Activated CD4-positive, CD25-positive, alpha-beta regulatory T cell treated with anti-CD3 and anti-CD28 coated beads, Interleukin-2, amount 50 U/mL, for 72 hours (primary cell): ENCODE measurements around the gene GP1BB.

Source experiments
- DNase-seq: peaks from one replicate; pipeline ENCODE4 v3.0.0; 2021

Gene GP1BB

GRCh38 chr22:19727310-19728150, 4.2 kb downstream of the GP1BB start:
- DNase-seq, result no peak

- DNase-seq, result no peak
These were observed 4.9 kb downstream of the GP1BB start for GRCh38 chr22:19728271-19728670.

- no peak for DNase-seq
These were observed 5.5 kb downstream of the GP1BB start for GRCh38 chr22:19728836-19729235.

- DNase-seq, result no peak
These were observed 6.2 kb downstream of the GP1BB start for GRCh38 chr22:19729507-19729906.

- no peak for DNase-seq
These were observed 6.9 kb downstream of the GP1BB start for GRCh38 chr22:19730198-19730597.

GRCh38 chr22:19730655-19731360, 7.5 kb downstream of the GP1BB start:
- peak; percentile 87 for DNase-seq

GRCh38 chr22:19731361-19732135, 8.2 kb downstream of the GP1BB start:
- DNase-seq, result no peak

GRCh38 chr22:19732403-19733113, 9.2 kb downstream of the GP1BB start:
- DNase-seq, result no peak

GRCh38 chr22:19733755-19734154, 10.4 kb downstream of the GP1BB start:
- no peak for DNase-seq

GRCh38 chr22:19734163-19734562, 10.8 kb downstream of the GP1BB start:
- DNase-seq, result no peak

GRCh38 chr22:19734837-19735382, 11.6 kb downstream of the GP1BB start:
- no peak for DNase-seq

- DNase-seq, result no peak
These were observed 12.5 kb downstream of the GP1BB start for GRCh38 chr22:19735665-19736510.

- DNase-seq, result no peak
These were observed 14.7 kb downstream of the GP1BB start for GRCh38 chr22:19737846-19738663.

GRCh38 chr22:19738664-19739447, 15.5 kb downstream of the GP1BB start:
- no peak for DNase-seq

- DNase-seq, result no peak
These were observed 16.1 kb downstream of the GP1BB start for GRCh38 chr22:19739448-19739895.

GRCh38 chr22:19739911-19740449, 16.6 kb downstream of the GP1BB start:
- no peak for DNase-seq

- no peak for DNase-seq
These were observed 17.2 kb downstream of the GP1BB start for GRCh38 chr22:19740586-19740985.

- DNase-seq, result no peak
These were observed 17.7 kb downstream of the GP1BB start for GRCh38 chr22:19741053-19741452.
